Erythroblast (primary cell): ENCODE measurements around the gene THOC7.

ENCODE experiments used
- DNase-seq, 2 experiments: peaks; one replicate each; lab custom pipeline; 2025; lab: John Stamatoyannopoulos, UW
- GATA1 ChIP-seq: IDR thresholded peaks from 2 replicates; pipeline ENCODE4 v1.6.1; 2011; ENCODE audit warnings: low read depth, mild to moderate bottlenecking, control low read depth, low read length, moderate library complexity
- POLR2A ChIP-seq: IDR thresholded peaks from 2 replicates; pipeline ENCODE4 v1.6.1; 2011; ENCODE audit warnings: mild to moderate bottlenecking, low read length

The THOC7 gene

DNA sequence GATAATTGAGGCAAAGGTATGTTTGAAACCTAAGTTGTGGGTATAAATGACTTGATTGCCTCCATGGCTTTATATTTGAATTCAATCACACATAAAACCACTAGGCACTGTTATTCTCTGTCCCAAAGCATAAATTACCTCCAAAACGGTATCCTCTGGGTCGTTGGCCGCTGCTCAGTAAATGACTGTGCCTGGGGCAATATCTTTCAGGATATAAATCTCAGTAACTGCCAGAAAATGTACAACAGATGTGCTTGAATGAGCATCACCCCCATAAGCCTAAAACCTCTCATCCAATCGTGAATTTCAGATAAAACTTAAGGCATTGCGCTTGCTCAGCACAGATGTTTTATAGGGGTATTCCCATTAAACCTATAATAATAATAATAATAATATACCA, 63.5 kb downstream of the THOC7 start:
- TF ChIP-seq POLR2A (no peak), GATA1 (no peak)
- no peak for DNase-seq

- no peak for TF ChIP-seq POLR2A
- no peak for TF ChIP-seq GATA1
- DNase-seq, result no peak
Observed at GRCh38 chr3:63798949-63799348, 64.7 kb downstream of the THOC7 start.

DNA sequence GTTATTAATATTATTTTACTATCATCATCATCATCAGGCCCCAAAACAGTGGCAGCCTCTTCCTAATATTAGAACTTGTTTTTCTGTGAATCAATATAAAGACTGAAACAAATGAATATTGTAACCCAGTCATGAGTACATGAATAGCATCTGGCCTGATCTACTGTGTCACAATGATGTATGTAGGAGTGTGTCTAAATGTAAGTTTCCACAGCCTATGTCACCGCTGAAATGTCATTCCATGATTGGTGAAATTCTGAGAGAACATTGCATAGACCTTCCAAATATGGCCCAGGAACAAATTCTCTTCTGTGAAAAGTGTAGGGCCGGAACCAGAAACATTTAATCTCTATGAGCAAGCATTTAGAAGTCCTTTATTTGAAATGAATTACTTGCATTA, 65.1 kb downstream of the THOC7 start:
- DNase-seq, result no peak

DNA sequence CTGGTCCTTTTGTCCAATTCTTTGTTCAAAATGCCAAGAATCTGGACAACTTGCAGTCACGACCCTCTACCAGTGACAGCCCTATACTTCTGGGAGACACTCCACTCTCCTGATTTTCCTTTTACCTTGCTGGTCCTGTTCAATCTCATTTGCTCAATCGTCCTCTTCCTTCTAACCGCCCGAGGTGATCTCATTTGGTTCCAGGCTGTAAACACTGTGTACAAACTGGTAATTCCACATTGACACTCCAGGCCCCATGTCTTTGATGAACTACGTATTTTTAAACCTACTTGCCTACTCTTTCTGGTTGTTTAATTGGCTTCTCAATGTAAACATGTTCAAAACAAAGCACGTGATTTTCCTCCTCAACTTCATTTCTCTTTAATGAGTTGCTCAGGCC, 68.2 kb downstream of the THOC7 start:
- TF ChIP-seq GATA1 (no peak), POLR2A (no peak)
- no peak for DNase-seq

More for the DNA sequence above, 65.1 kb downstream of the THOC7 start:
- no peak for TF ChIP-seq GATA1
- no peak for TF ChIP-seq POLR2A

DNA sequence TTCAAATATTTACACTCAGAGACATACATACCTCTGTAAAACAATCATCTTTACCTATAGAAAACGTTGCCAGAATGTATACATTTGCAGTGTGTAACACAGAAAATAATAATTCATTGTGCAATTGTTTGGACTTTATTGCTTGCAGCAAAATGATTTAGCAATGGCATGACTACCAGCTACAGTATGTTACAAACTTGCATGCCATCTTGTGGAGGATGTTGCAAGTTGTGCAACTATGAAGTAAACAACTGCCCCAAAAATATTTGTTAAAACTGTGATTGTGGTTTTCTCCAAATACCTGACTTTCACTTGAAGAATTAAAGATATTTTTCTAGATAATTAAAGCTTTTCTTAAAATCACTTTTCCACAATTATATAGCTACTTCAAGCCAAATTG, 71.6 kb downstream of the THOC7 start:
- no peak for DNase-seq
- TF ChIP-seq GATA1 (no peak), POLR2A (no peak)
